Testis (tissue), 3 donors: ENCODE results near the gene LRP1. TPM values are rescaled to one million over a fixed set of nuclear protein-coding genes. Genes with fewer than 3 reads are reported as not detected.

Source experiments
- DNase-seq: peaks from one replicate; pipeline ENCODE4 v3.0.0-alpha.2; 2019
- H3K27ac ChIP-seq, 2 donors: fragments of 200-600 bp; sonication (generic); one replicate each; pipeline ENCODE4 v1.5.1; 2019
- H3K27me3 ChIP-seq: fragments of 200-600 bp; sonication (generic); one replicate; pipeline ENCODE4 v1.5.1; 2019
- H3K36me3 ChIP-seq: fragments of 200-600 bp; sonication (generic); one replicate; pipeline ENCODE4 v1.5.1; 2017; ENCODE audit warnings: low read depth; ENCODE audit errors: missing control alignments
- H3K4me1 ChIP-seq: fragments of 200-600 bp; sonication (generic); one replicate; pipeline ENCODE4 v1.5.1; 2019
- H3K4me3 ChIP-seq, 2 donors: fragments of 200-600 bp; sonication (generic); one replicate each; pipeline ENCODE4 v1.5.1; 2017 to 2019
- H3K9me3 ChIP-seq: fragments of 200-600 bp; sonication (generic); one replicate; pipeline ENCODE4 v1.5.1; 2017
- CTCF ChIP-seq, 3 experiments: fragments of 450-650 bp in 2 of 3; fragments of 200-600 bp in 1 of 3; sonication (generic) in 1 of 3; IDR thresholded peaks; one replicate each; pipeline ENCODE4 v1.5.1; 2016 to 2019; ENCODE audit warnings: antibody characterized with exemption in 3 of 3, mild to moderate bottlenecking in 2 of 3, moderate library complexity in 1 of 3
- POLR2A ChIP-seq: fragments of 450-650 bp; IDR thresholded peaks from one replicate; pipeline ENCODE4 v1.6.1; 2017; ENCODE audit warnings: antibody characterized with exemption, mild to moderate bottlenecking, moderate library complexity
- WGBS, 2 donors: methylation state at CpG; one replicate each; pipeline ENCODE4 v1.1.5; 2018; 5-methylcytosine and 5-hydroxymethylcytosine counted together
- intact Hi-C: fragments of 100-400 bp; cut with DNase I; formaldehyde crosslinking; loops from one replicate; pipeline ENCODE4 v1.15.1; 2023; ENCODE audit warnings: low total_unique reads
- polyA plus RNA-seq: library from polyadenylated mRNA; stranded (reverse); fragments of 350-450 nt; fragmentation: Illumina TruSeq; extraction: RNeasy Lipid Tissue Mini Kit (QIAGEN cat#74804); gene quantifications from one replicate; pipeline ENCODE4 v1.2.3, GENCODE V29; 2014; ENCODE audit warnings: low read depth, low replicate concordance; ENCODE audit not compliant: insufficient read depth
- total RNA-seq, 2 donors: library from RNA; depleted of rRNA; stranded (reverse); fragments of >200 nt; gene quantifications; one replicate each; pipeline ENCODE4 v1.2.3, GENCODE V29; 2016

LRP1 gene
- total and polyA plus RNA-seq, 3 donors from 2014 or later = 82.4 to 200 (median 135) TPM

GRCh38 chr12:57097554-57097835 is 30.8 kb upstream of the LRP1 start:
- Histone ChIP-seq H3K27me3 (no peaks in the 10 kb centered on the region), H3K9me3 (no peaks in the 10 kb centered on the region), H3K4me1 (peaks cover 20% of the 10 kb centered on the region), H3K27ac (no peak overlapping the region), H3K36me3 (no peaks in the 10 kb centered on the region), H3K4me3 (no peak overlapping the region)
- no peak for DNase-seq
- TF ChIP-seq POLR2A (no peak), CTCF (IDR thresholded peaks at IDR 0.05) (no peak)
- intact Hi-C loops = no loop called here
- WGBS, 2 donors = 78 to 91% methylated on average over 8 of the region's 8 CpGs

DNA sequence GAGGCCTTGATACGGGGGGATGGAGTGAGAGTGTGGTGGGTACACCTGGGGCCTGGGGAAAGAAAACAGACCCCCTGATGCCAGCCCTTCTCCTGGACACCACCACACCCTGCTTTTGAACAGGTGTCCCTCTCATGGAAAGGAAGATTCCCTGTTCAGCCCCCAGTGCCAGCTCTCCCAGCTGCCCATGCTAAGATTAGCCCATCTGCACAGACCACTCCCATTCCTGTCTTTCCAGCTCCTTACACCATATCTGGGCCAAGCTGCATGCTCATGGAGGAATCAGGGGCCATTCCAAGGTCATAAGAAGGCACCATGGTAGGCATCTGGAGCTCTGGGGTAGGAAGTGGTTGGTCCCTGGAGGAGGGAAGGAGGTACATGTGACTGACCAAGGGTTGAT is 29.7 kb upstream of the LRP1 start:
- Histone ChIP-seq H3K27me3 (no peaks in the 10 kb centered on the region), H3K4me1 (peaks cover 9% of the 10 kb centered on the region), H3K9me3 (no peaks in the 10 kb centered on the region), H3K36me3 (no peaks in the 10 kb centered on the region), H3K4me3 (no peak overlapping the region), H3K27ac (no peak overlapping the region)
- intact Hi-C loops = no loop called here
- TF ChIP-seq POLR2A (no peak), CTCF (IDR thresholded peaks at IDR 0.05) (no peak)
- DNase-seq = no peak
- 100% methylated on average over 1 of the region's 1 CpG for WGBS, 2 donors

- Histone ChIP-seq H3K4me1 (peaks cover 3% of the 10 kb centered on the region), H3K27me3 (no peaks in the 10 kb centered on the region), H3K27ac (no peak overlapping the region), H3K9me3 (no peaks in the 10 kb centered on the region), H3K36me3 (no peaks in the 10 kb centered on the region), H3K4me3 (no peak overlapping the region)
- TF ChIP-seq POLR2A = no peak
- no peak for TF ChIP-seq CTCF (IDR thresholded peaks at IDR 0.05)
- WGBS, 2 donors = 80% methylated on average over 11 of the region's 11 CpGs
- DNase-seq = no peak
- intact Hi-C loops = no loop called here
Observed at GRCh38 chr12:57099047-57099714, 29.1 kb upstream of the LRP1 start.

DNA sequence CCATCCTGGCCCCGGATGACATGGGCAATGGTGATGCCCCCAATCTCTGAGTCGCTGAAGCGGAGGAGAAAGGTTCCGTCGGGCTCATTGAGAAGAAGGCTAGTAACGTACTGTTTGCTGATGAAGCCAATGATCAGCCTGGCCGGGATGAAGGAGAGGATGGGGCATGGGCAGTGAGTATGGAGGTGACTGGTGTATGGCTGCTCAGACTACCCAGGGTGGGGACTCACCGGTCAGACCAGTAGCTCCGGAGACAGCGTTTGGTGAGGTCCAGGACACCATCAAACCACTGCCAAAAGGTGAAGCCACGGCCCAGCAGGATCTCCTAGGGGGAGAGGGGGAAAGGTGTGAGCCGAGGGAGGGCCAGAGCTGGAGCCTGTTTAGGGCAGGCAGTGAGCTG is 28.5 kb upstream of the LRP1 start:
- H3K9me3 ChIP-seq = no peaks in the 10 kb centered on the region
- H3K36me3 ChIP-seq = no peaks in the 10 kb centered on the region
- H3K4me3 ChIP-seq = no peak overlapping the region
- intact Hi-C loops = no loop called here
- no peak for DNase-seq
- H3K27ac ChIP-seq = no peak overlapping the region
- no peak for TF ChIP-seq CTCF (IDR thresholded peaks at IDR 0.05)
- no peak for TF ChIP-seq POLR2A
- WGBS, 2 donors = 81 to 90% methylated on average over 12 of the region's 12 CpGs
- H3K4me1 ChIP-seq = no peaks in the 10 kb centered on the region
- no peaks in the 10 kb centered on the region for H3K27me3 ChIP-seq
